T47D (cell line): ENCODE data around the gene IFI27L1.
"Not testable (repeated sequence)": the region's sequence is repeated elsewhere in the genome, so short reads cannot be mapped to it uniquely, and the experiment has no call there.

Experiments
- DNase-seq, 2 experiments: peaks; one replicate each; pipeline versions ENCODE4 v3.0.0 to v3.0.0-alpha.2; 2011 to 2012; ENCODE audit warnings: low read depth in 1 of 2, low spot score in 1 of 2
- JUND ChIP-seq: IDR thresholded peaks from 2 replicates; pipeline ENCODE4 v1.6.1; 2012; ENCODE audit warnings: low read depth
- in situ Hi-C: cut with HindIII; loops from 2 replicates; pipeline ENCODE4 v1.10.0; 2016; ENCODE audit warnings: low sequenced_read_pairs, low pct_unique_long_range_greater_than_20kb

Gene IFI27L1

GRCh38 chr14:94051779-94052178 is 29.3 kb upstream of the IFI27L1 start:
- no peak for TF ChIP-seq JUND
- no peak for DNase-seq
- in situ Hi-C loops: no loop called here

DNA sequence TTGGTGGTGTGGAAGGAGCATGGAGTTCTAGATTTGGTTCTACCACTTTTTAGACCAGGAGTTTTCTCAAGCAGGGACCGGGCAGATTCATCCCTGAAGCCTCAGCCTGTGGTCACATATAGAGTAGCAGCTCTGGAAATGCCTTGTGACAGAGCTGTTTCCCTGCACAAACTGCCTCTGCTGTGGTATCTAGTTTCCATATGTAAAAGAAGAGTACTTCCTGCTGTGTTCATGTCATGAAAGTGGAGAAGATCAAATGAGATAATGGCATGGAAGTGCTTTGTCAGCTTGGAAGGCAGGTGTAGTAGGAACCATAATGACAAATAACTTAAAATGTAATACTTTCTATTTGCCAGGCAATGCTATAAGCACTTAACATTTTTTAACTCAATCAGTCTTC is 28.9 kb upstream of the IFI27L1 start:
- in situ Hi-C loops: no loop called here
- no peak for DNase-seq
- no peak for TF ChIP-seq JUND

DNA sequence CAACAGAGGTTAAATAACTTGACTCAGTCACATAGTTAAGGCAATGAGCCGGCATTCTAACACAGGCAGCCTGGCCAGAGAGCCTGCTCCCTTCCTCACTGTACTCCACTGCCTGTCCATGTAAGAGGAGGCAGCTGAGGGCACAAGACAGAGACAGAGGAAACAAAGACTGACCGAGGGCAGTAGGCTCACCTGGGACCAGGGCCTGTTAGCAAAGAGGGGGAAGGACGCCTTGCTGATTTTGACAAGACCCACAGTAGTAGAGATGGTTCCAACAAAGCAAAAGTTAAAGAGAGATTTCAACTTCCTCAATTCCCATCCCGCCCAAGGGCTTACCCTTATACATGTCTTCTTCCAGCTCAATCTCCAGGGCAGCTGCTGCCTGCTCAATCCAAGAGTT is 28.4 kb upstream of the IFI27L1 start:
- in situ Hi-C loops: no loop called here

GRCh38 chr14:94054401-94054800 is 26.7 kb upstream of the IFI27L1 start:
- no peak for TF ChIP-seq JUND
- DNase-seq: no peak
- in situ Hi-C loops: no loop called here

More for the DNA sequence above, 28.4 kb upstream of the IFI27L1 start:
- no peak for DNase-seq
- no peak for TF ChIP-seq JUND

DNA sequence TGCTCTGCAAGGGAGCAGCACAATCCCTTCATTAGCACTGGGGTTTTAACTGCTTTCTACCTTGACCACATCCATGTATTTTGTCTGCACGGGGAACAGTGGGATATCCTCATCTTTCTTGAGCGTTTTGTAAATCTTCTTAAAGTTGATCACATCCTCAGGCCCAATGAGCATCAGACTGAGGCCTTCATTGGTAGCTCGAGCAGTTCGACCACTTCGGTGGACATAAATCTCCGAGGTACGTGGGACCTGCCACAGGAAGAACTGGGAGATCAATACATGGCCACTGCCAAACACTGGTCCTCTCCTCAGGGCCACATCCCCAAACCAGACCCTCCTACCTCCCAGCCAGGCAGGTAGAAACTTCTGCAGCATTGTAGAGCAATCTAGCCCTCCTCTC is 26.2 kb upstream of the IFI27L1 start:
- no peak for TF ChIP-seq JUND
- in situ Hi-C loops: no loop called here
- no peak for DNase-seq

DNA sequence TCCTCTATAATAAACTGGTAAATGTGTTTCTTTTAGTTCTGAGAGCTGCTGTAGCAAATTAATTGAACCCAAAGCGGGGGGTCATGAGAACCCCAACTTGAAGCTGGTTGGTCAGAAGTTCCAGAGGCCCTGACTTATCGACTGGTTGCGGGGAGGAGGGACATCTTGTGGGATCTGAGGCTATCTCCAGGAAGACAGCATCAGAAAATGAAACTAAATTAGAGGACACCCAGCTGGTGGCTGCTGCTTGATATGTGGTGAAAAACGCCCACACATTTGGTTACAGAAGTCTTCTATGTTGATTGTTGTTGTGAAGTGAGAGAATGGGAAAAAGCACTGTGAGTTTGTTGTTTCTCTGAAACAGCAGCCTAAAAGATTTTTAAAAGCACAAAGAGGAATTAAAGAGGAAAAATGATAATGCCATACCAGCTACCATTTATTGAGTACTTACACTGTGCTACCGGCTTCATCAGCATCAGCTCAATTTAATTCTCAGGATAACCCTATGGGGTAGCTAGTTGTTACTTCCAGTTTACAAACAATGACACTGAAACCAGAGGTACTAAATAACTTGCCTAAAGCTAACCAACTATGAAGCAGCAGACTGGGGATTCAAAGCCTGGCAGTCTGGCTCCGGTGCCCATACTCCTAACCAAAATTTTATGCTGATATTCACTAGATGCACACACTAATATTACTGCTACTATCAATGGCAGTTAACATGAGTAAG is 24.4 kb upstream of the IFI27L1 start:
- TF ChIP-seq JUND: no peak
- in situ Hi-C loops: no loop called here
- no peak for DNase-seq

GRCh38 chr14:94058128-94058673 is 22.9 kb upstream of the IFI27L1 start:
- no peak for TF ChIP-seq JUND
- in situ Hi-C loops: no loop called here
- no peak for DNase-seq

GRCh38 chr14:94058674-94059138 is 22.4 kb upstream of the IFI27L1 start:
- TF ChIP-seq JUND: no peak
- in situ Hi-C loops: no loop called here
- no peak for DNase-seq

- in situ Hi-C loops: no loop called here
- DNase-seq: no peak
- no peak for TF ChIP-seq JUND
These were observed 21.1 kb upstream of the IFI27L1 start for GRCh38 chr14:94059998-94060397.

DNA sequence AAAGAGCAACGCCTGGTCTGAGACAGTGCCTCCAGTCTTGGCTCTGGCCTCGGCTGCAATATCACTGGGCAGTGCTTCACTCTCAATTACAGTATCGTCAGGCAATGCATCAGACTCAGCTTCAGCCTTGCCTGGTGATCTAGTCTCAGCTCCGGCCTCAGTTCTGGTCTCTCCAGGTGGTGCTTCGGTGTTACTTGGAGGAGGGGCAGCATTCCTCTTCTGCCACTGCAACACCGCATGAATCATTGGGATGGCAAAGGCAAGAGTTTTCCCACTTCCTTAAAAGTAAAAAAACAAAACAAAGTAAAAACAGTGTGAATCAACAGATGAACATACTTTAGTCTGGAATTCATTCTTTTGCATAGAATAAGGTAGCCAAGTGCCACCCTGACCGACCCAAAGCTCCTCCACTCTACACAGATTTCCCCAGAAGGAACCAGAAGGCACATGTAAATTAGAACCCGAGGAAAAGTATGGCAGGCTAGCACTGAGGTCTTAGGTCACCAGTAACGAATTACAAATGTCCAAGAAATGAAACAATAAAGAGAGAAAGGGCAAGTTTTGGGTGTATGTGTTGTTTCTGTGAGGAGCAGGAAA is 18.7 kb upstream of the IFI27L1 start:
- in situ Hi-C loops: no loop called here
- no peak for DNase-seq

DNA sequence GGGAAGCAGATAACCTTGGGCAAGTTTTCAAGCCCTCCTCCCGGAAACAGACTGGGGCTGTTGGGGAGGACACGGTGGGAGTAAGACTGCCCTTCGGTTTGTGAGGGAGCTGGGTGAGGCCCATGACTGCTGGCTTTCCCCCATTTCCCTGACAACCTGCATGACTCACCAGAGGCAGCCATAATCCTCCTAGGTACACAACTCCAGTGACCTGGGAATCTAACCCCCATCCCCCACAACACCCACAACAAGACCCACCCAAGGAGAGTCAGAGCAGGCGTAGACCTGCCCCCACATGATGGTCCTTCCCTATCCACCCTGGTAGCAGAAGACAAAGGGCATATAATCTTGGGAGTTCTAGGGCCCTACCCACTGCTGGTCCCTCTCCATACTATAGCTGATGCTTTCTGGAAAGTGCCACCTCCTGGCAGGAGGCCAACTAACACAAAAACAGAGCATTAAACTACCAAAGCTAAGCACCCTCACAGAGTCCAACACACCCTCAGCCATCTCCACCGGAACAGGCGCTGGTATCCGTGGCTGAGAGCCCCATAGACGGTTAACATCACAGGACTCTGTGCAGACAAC is 14.9 kb upstream of the IFI27L1 start:
- in situ Hi-C loops: no loop called here
- no peak for TF ChIP-seq JUND
- no peak for DNase-seq

More for the DNA sequence above, 18.7 kb upstream of the IFI27L1 start:
- no peak for TF ChIP-seq JUND

- in situ Hi-C loops, DNase-seq: not testable (repeated sequence)
These were observed 9.0 kb upstream of the IFI27L1 start for GRCh38 chr14:94072076-94072475.

GRCh38 chr14:94074534-94074933 is 6.6 kb upstream of the IFI27L1 start:
- no peak for TF ChIP-seq JUND
- DNase-seq: no peak
- in situ Hi-C loops: no loop called here

GRCh38 chr14:94075008-94075407 is 6.1 kb upstream of the IFI27L1 start:
- no peak for TF ChIP-seq JUND
- in situ Hi-C loops: no loop called here
- no peak for DNase-seq
